ENCODE measurements around the gene ZNF784. TPM values are rescaled to one million over a fixed set of nuclear protein-coding genes. Genes with fewer than 3 reads are reported as not detected.

Gene ZNF784
- total and polyA plus RNA-seq, 2 of the 13 experiments (the other 11 are each of a cell fraction or from before 2014, with no cell fraction given), result 4.1 to 4.2 TPM

- TF ChIP-seq, protein P1, sequence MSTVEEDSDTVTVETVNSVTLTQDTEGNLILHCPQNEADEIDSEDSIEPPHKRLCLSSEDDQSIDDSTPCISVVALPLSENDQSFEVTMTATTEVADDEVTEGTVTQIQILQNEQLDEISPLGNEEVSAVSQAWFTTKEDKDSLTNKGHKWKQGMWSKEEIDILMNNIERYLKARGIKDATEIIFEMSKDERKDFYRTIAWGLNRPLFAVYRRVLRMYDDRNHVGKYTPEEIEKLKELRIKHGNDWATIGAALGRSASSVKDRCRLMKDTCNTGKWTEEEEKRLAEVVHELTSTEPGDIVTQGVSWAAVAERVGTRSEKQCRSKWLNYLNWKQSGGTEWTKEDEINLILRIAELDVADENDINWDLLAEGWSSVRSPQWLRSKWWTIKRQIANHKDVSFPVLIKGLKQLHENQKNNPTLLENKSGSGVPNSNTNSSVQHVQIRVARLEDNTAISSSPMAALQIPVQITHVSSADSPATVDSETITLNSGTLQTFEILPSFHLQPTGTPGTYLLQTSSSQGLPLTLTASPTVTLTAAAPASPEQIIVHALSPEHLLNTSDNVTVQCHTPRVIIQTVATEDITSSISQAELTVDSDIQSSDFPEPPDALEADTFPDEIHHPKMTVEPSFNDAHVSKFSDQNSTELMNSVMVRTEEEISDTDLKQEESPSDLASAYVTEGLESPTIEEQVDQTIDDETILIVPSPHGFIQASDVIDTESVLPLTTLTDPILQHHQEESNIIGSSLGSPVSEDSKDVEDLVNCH (CRISPR knock-in tag; IDR thresholded peaks at IDR 0.05), result no peak
- TF ChIP-seq FOXJ3 (CRISPR knock-in tag; IDR thresholded peaks at IDR 0.05; ENCODE audit: borderline replicate concordance), result no peak
- peak; percentile 36; the same call in 1 of the 2 replicates for TF ChIP-seq EED (CRISPR knock-in tag; IDR thresholded peaks at IDR 0.05)
- no peak for TF ChIP-seq DNMT3B (CRISPR knock-in tag; conservative IDR thresholded peaks at IDR 0.05)
- TF ChIP-seq HDAC1 (CRISPR knock-in tag; IDR thresholded peaks at IDR 0.05), result 0 out of 2 replicates have a peak, but pooled peaks have one; percentile 24
- no peak for TF ChIP-seq IKZF1 (IDR thresholded peaks at IDR 0.05)
- no peak for TF ChIP-seq MEIS1 (CRISPR knock-in tag; IDR thresholded peaks at IDR 0.05; ENCODE audit: borderline replicate concordance)
- no peak for TF ChIP-seq PHF20 (CRISPR knock-in tag; IDR thresholded peaks at IDR 0.05)
- TF ChIP-seq ZNF775 (CRISPR knock-in tag; IDR thresholded peaks at IDR 0.05; ENCODE audit: borderline replicate concordance), result no peak
- no peak for TF ChIP-seq ZMYM3 (CRISPR knock-in tag; IDR thresholded peaks at IDR 0.05)
- TF ChIP-seq PRDM15 (CRISPR knock-in tag; IDR thresholded peaks at IDR 0.05), result no peak
- TF ChIP-seq NFRKB (IDR thresholded peaks at IDR 0.05), result no peak
- TF ChIP-seq JUNB (CRISPR knock-in tag; IDR thresholded peaks at IDR 0.05; ENCODE audit: borderline replicate concordance), result no peak
- no peak for TF ChIP-seq NFE2L2 (IDR thresholded peaks at IDR 0.05; ENCODE audit: low read length)
- TF ChIP-seq ZNF367 (CRISPR knock-in tag; IDR thresholded peaks at IDR 0.05; ENCODE audit: borderline replicate concordance), result no peak
- TF ChIP-seq, protein P2, sequence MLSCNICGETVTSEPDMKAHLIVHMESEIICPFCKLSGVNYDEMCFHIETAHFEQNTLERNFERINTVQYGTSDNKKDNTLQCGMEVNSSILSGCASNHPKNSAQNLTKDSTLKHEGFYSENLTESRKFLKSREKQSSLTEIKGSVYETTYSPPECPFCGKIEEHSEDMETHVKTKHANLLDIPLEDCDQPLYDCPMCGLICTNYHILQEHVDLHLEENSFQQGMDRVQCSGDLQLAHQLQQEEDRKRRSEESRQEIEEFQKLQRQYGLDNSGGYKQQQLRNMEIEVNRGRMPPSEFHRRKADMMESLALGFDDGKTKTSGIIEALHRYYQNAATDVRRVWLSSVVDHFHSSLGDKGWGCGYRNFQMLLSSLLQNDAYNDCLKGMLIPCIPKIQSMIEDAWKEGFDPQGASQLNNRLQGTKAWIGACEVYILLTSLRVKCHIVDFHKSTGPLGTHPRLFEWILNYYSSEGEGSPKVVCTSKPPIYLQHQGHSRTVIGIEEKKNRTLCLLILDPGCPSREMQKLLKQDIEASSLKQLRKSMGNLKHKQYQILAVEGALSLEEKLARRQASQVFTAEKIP (CRISPR knock-in tag; IDR thresholded peaks at IDR 0.05; ENCODE audit: borderline replicate concordance), result no peak
- TF ChIP-seq POLR2AphosphoS5 (IDR thresholded peaks at IDR 0.05; ENCODE audit: low read depth, low read length), result peak; percentile 88
- TF ChIP-seq CENPX (CRISPR knock-in tag; IDR thresholded peaks at IDR 0.05), result no peak
- no peak for TF ChIP-seq FUBP1 (CRISPR knock-in tag; IDR thresholded peaks at IDR 0.05; ENCODE audit: borderline replicate concordance)
- TF ChIP-seq ARNT (IDR thresholded peaks at IDR 0.05), result no peak
- TF ChIP-seq GZF1 (CRISPR knock-in tag; IDR thresholded peaks at IDR 0.05), result no peak
These were observed at the start of gene ZNF784 (continued) for GRCh38 chr19:55624109-55625003.

All from HepG2 (cell line).